MM.1S (cell line): ENCODE measurements around the gene ESPN.

Experiments used
- DNase-seq: peaks from one replicate; pipeline ENCODE4 v3.0.0-alpha.2; 2015
- H2AFZ ChIP-seq: fragments of 300-600 bp; sonication (generic); 2 replicates; pipeline ENCODE4 v1.6.0; 2016; ENCODE audit warnings: antibody characterized with exemption, low read length
- H3F3A ChIP-seq: fragments of 300-600 bp; sonication (generic); 2 replicates; pipeline ENCODE4 v1.6.1; 2016; ENCODE audit warnings: mild to moderate bottlenecking, antibody characterized with exemption, low read length, moderate library complexity, mixed read lengths; ENCODE audit not compliant: insufficient read depth
- H3K27ac ChIP-seq: fragments of 300-600 bp; sonication (generic); 2 replicates; pipeline ENCODE4 v1.5.1; 2016; ENCODE audit warnings: mild to moderate bottlenecking, low read length
- H3K27me3 ChIP-seq: fragments of 300-600 bp; sonication (generic); replicated peaks from 2 replicates; pipeline ENCODE4 v1.6.0; 2016; ENCODE audit warnings: low read length; ENCODE audit not compliant: insufficient read depth
- H3K36me3 ChIP-seq: fragments of 300-600 bp; sonication (generic); replicated peaks from 2 replicates; pipeline ENCODE4 v1.6.1; 2016; ENCODE audit warnings: mild to moderate bottlenecking, low read length, mixed read lengths; ENCODE audit not compliant: insufficient read depth
- H3K4me1 ChIP-seq: fragments of 300-600 bp; sonication (generic); 2 replicates; pipeline ENCODE4 v1.6.1; 2016; ENCODE audit warnings: low read length, mixed read lengths
- H3K4me2 ChIP-seq: fragments of 300-600 bp; sonication (generic); 2 replicates; pipeline ENCODE4 v1.6.0; 2016; ENCODE audit warnings: low read depth, low read length
- H3K4me3 ChIP-seq: fragments of 300-600 bp; sonication (generic); 2 replicates; pipeline ENCODE4 v1.5.1; 2016; ENCODE audit warnings: low read length, mixed read lengths
- H3K79me2 ChIP-seq: fragments of 300-600 bp; sonication (generic); 2 replicates; pipeline ENCODE4 v1.6.1; 2016; ENCODE audit warnings: mixed run types, low read length, mixed read lengths
- H3K9ac ChIP-seq: fragments of 300-600 bp; sonication (generic); 2 replicates; pipeline ENCODE4 v1.6.1; 2016; ENCODE audit warnings: low read length, mixed read lengths
- H3K9me2 ChIP-seq: fragments of 300-600 bp; sonication (generic); replicated peaks from 2 replicates; pipeline ENCODE4 v1.6.1; 2016; ENCODE audit warnings: mild to moderate bottlenecking, low read length, mixed read lengths; ENCODE audit not compliant: insufficient read depth
- H3K9me3 ChIP-seq: fragments of 300-600 bp; sonication (generic); replicated peaks from 2 replicates; pipeline ENCODE4 v1.6.1; 2016; ENCODE audit warnings: mild to moderate bottlenecking, low read length, mixed read lengths; ENCODE audit not compliant: insufficient read depth
- H4K20me1 ChIP-seq: fragments of 300-600 bp; sonication (generic); 2 replicates; pipeline ENCODE4 v1.6.1; 2016; ENCODE audit warnings: mild to moderate bottlenecking, low read length, moderate library complexity, mixed read lengths; ENCODE audit not compliant: insufficient read depth
- CTCF ChIP-seq: fragments of 300-600 bp; sonication (generic); IDR thresholded peaks from 2 replicates; pipeline ENCODE4 v1.5.1; 2016; ENCODE audit warnings: antibody characterized with exemption, low read length, mixed read lengths
- EZH2 ChIP-seq: fragments of 300-600 bp; sonication (generic); optimal IDR thresholded peaks from 2 replicates; pipeline ENCODE3; 2017; ENCODE audit warnings: low read depth, mild to moderate bottlenecking, antibody characterized with exemption, low read length, mixed read lengths
- EZH2phosphoT487 ChIP-seq: fragments of 300-600 bp; sonication (generic); IDR thresholded peaks from 2 replicates; pipeline ENCODE4 v1.6.1; 2018; ENCODE audit warnings: antibody characterized with exemption, low read length

The ESPN gene

GRCh38 chr1:6507037-6507428 lies 82.5 kb downstream of the ESPN start:
- no peak for DNase-seq
- no peak overlapping the region for H2AFZ ChIP-seq
- no peak overlapping the region for H3K4me3 ChIP-seq
- H3K9ac ChIP-seq, result no peak overlapping the region
- no peaks in the 10 kb centered on the region for H3K9me3 ChIP-seq
- no peaks in the 10 kb centered on the region for H3K4me1 ChIP-seq
- no peak overlapping the region for H3K27ac ChIP-seq
- H3K4me2 ChIP-seq, result no peak overlapping the region
- TF ChIP-seq EZH2 (no peak), EZH2phosphoT487 (no peak), CTCF (no peak)
- no peaks in the 10 kb centered on the region for H4K20me1 ChIP-seq
- H3K9me2 ChIP-seq, result no peaks in the 10 kb centered on the region
- no peaks in the 10 kb centered on the region for H3K79me2 ChIP-seq
- H3F3A ChIP-seq, result no peaks in the 10 kb centered on the region
- peaks cover 77% of the 10 kb centered on the region for H3K27me3 ChIP-seq
- no peaks in the 10 kb centered on the region for H3K36me3 ChIP-seq

GRCh38 chr1:6507461-6507911 lies 82.9 kb downstream of the ESPN start:
- no peak overlapping the region for H3K4me2 ChIP-seq
- no peak overlapping the region for H3K9ac ChIP-seq
- no peaks in the 10 kb centered on the region for H3K36me3 ChIP-seq
- H3K9me2 ChIP-seq, result no peaks in the 10 kb centered on the region
- H2AFZ ChIP-seq, result no peak overlapping the region
- peaks cover 73% of the 10 kb centered on the region for H3K27me3 ChIP-seq
- no peaks in the 10 kb centered on the region for H3K9me3 ChIP-seq
- DNase-seq, result no peak
- TF ChIP-seq EZH2phosphoT487, result no peak
- no peak for TF ChIP-seq CTCF
- no peak for TF ChIP-seq EZH2
- H3K4me1 ChIP-seq, result no peaks in the 10 kb centered on the region
- no peak overlapping the region for H3K27ac ChIP-seq
- H3K4me3 ChIP-seq, result no peak overlapping the region
- no peaks in the 10 kb centered on the region for H3K79me2 ChIP-seq
- H3F3A ChIP-seq, result no peaks in the 10 kb centered on the region
- H4K20me1 ChIP-seq, result no peaks in the 10 kb centered on the region

GRCh38 chr1:6508154-6508815 lies 83.7 kb downstream of the ESPN start:
- Histone ChIP-seq H3K27me3 (peaks cover 65% of the 10 kb centered on the region), H3K9me2 (no peaks in the 10 kb centered on the region), H4K20me1 (no peaks in the 10 kb centered on the region), H3K9me3 (no peaks in the 10 kb centered on the region), H3K9ac (no peak overlapping the region), H3K4me2 (no peak overlapping the region), H2AFZ (no peak overlapping the region), H3K27ac (no peak overlapping the region), H3F3A (no peaks in the 10 kb centered on the region), H3K79me2 (no peaks in the 10 kb centered on the region), H3K4me3 (no peak overlapping the region), H3K4me1 (peaks cover 4% of the 10 kb centered on the region; the same call in 1 of the 2 replicates), H3K36me3 (no peaks in the 10 kb centered on the region)
- TF ChIP-seq EZH2 (no peak), EZH2phosphoT487 (no peak), CTCF (no peak)
- DNase-seq, result no peak
